SK-N-MC (cell line): ENCODE measurements around the gene MT2A.

Experiments used
- EZH2 ChIP-seq: fragments of 200-600 bp; sonication (generic); IDR thresholded peaks from one replicate; pipeline ENCODE4 v1.6.1; 2017; ENCODE audit warnings: antibody characterized with exemption
- FOXP2 ChIP-seq: optimal IDR thresholded peaks from 2 replicates; pipeline ENCODE3; 2011; ENCODE audit warnings: mild to moderate bottlenecking, moderate library complexity; ENCODE audit not compliant: insufficient read depth; ENCODE audit errors: extremely low read length, control extremely low read depth
- POLR2AphosphoS5 ChIP-seq: IDR thresholded peaks from 2 replicates; pipeline ENCODE4 v1.6.1; 2012; ENCODE audit warnings: mild to moderate bottlenecking, low read depth, low read length, borderline replicate concordance

GRCh38 chr16:56588781-56589140 is 19.6 kb upstream of the MT2A start:
- TF ChIP-seq EZH2: no peak
- no peak for TF ChIP-seq POLR2AphosphoS5
- TF ChIP-seq FOXP2: no peak
